HG03159 (cell line): ENCODE data around the gene FGD1.

Source experiments
- ATAC-seq: cut with Tn5 transposase; IDR thresholded peaks from one replicate; pipeline ENCODE4 v1.9.1; 2021; ENCODE audit warnings: mild to moderate bottlenecking, moderate library complexity; ENCODE audit not compliant: unreplicated experiment

The FGD1 gene

GRCh38 chrX:54407266-54407665 lies 88.8 kb downstream of the FGD1 start:
- no peak for ATAC-seq

- no peak for ATAC-seq
Measured at GRCh38 chrX:54397113-54397512, 98.9 kb downstream of the FGD1 start.
